HepG2 (cell line): ENCODE results near the gene SLC5A10. TPM values are rescaled to one million over a fixed set of nuclear protein-coding genes. Genes with fewer than 3 reads are reported as not detected.

Experiments
- ARID2 ChIP-seq: sonication (generic); formaldehyde crosslinking; IDR thresholded peaks from 2 replicates; pipeline ENCODE4 v1.8.1; 2022; ENCODE audit warnings: mild to moderate bottlenecking, missing genetic modification reagents, borderline replicate concordance
- BRD4 ChIP-seq: sonication (generic); formaldehyde crosslinking; IDR thresholded peaks from 2 replicates; pipeline ENCODE4 v1.4.0; 2020; ENCODE audit warnings: missing genetic modification reagents
- EHMT2 ChIP-seq: fragments of 200-600 bp; sonication (generic); IDR thresholded peaks from 2 replicates; pipeline ENCODE4 v1.7.0; 2017; ENCODE audit warnings: antibody characterized with exemption, low read depth, low read length, borderline replicate concordance
- HMG20B ChIP-seq: conservative IDR thresholded peaks from 2 replicates; pipeline ENCODE4 v1.6.1; 2016; ENCODE audit warnings: missing genetic modification reagents, missing compliant biosample characterization
- HNF4A ChIP-seq: sonication (generic); formaldehyde crosslinking; IDR thresholded peaks from 2 replicates; pipeline ENCODE4 v1.4.0; 2020; ENCODE audit warnings: missing genetic modification reagents
- JUN ChIP-seq: sonication (generic); formaldehyde crosslinking; IDR thresholded peaks from 2 replicates; pipeline ENCODE4 v1.4.0; 2020; ENCODE audit warnings: mild to moderate bottlenecking, missing genetic modification reagents
- MTF2 ChIP-seq: sonication (generic); formaldehyde crosslinking; IDR thresholded peaks from 2 replicates; pipeline ENCODE4 v1.5.0; 2020; ENCODE audit warnings: missing genetic modification reagents, borderline replicate concordance
- NFIC ChIP-seq: IDR thresholded peaks from 2 replicates; pipeline ENCODE4 v1.6.1; 2012; ENCODE audit warnings: mild to moderate bottlenecking, low read length, inconsistent platforms
- PITX1 ChIP-seq: sonication (generic); formaldehyde crosslinking; IDR thresholded peaks from 2 replicates; pipeline ENCODE4 v1.5.1; 2020; ENCODE audit warnings: mild to moderate bottlenecking, missing genetic modification reagents
- SIX4 ChIP-seq: sonication (generic); formaldehyde crosslinking; IDR thresholded peaks from 2 replicates; pipeline ENCODE4 v1.4.0; 2020; ENCODE audit warnings: missing genetic modification reagents
- TOE1 ChIP-seq: sonication (generic); formaldehyde crosslinking; IDR thresholded peaks from 2 replicates; pipeline ENCODE4 v1.4.0; 2020; ENCODE audit warnings: mild to moderate bottlenecking, missing genetic modification reagents
- TSC22D2 ChIP-seq: sonication (generic); formaldehyde crosslinking; IDR thresholded peaks from 2 replicates; pipeline ENCODE4 v1.5.1; 2020; ENCODE audit warnings: missing genetic modification reagents, mild to moderate bottlenecking, borderline replicate concordance
- WIZ ChIP-seq: sonication (generic); formaldehyde crosslinking; IDR thresholded peaks from 2 replicates; pipeline ENCODE4 v1.5.1; 2020; ENCODE audit warnings: mild to moderate bottlenecking, missing genetic modification reagents
- polyA plus RNA-seq, 8 experiments: library from polyadenylated mRNA; depleted of rRNA in 3 of 8; stranded (reverse) in 7 of 8; unstranded in 1 of 8; fragments of >200 nt; fragmentation: Illumina TruSeq in 4 of 8; extraction: Trizol in 4 of 8; gene quantifications; 2 replicates each; pipeline versions ENCODE4 v1.2.1 to v1.2.3, GENCODE V29; 2011 to 2016; ENCODE audit warnings: low read depth in 4 of 8, missing spikeins in 1 of 8, mixed read lengths in 1 of 8; ENCODE audit not compliant: insufficient read depth in 1 of 8
- total RNA-seq, 5 experiments: library from RNA; depleted of rRNA; stranded (reverse); fragments of >200 nt; fragmentation: Illumina TruSeq; extraction: Trizol; gene quantifications; 2 replicates each; pipeline ENCODE4 v1.2.3, GENCODE V29; 2016; ENCODE audit warnings: low read depth in 1 of 5
- TF ChIP-seq, protein P1 (sequence below): IDR thresholded peaks from 2 replicates; pipeline ENCODE4 v1.6.1; 2016; ENCODE audit warnings: low read depth, control low read depth
- TF ChIP-seq, protein P2 (sequence below), 2 experiments: sonication (generic) in 1 of 2; formaldehyde crosslinking in 1 of 2; IDR thresholded peaks; 2 replicates each; pipeline versions ENCODE4 v1.4.0 to v1.6.1; 2018 to 2020; ENCODE audit warnings: missing genetic modification reagents in 2 of 2, borderline replicate concordance in 1 of 2, low read depth in 1 of 2, mild to moderate bottlenecking in 1 of 2, missing biosample characterization in 1 of 2
- TF ChIP-seq, protein P3 (sequence below), 2 experiments: IDR thresholded peaks; 2 replicates each; pipeline ENCODE4 v1.6.1; 2011 to 2012; ENCODE audit warnings: low read length in 2 of 2, borderline replicate concordance in 1 of 2, low read depth in 1 of 2, mild to moderate bottlenecking in 1 of 2, moderate library complexity in 1 of 2

Gene SLC5A10
- total and polyA plus RNA-seq, 2 of the 13 experiments (the other 11 are each of a cell fraction or from before 2014, with no cell fraction given), result 0.05 TPM; not detected in 1

DNA sequence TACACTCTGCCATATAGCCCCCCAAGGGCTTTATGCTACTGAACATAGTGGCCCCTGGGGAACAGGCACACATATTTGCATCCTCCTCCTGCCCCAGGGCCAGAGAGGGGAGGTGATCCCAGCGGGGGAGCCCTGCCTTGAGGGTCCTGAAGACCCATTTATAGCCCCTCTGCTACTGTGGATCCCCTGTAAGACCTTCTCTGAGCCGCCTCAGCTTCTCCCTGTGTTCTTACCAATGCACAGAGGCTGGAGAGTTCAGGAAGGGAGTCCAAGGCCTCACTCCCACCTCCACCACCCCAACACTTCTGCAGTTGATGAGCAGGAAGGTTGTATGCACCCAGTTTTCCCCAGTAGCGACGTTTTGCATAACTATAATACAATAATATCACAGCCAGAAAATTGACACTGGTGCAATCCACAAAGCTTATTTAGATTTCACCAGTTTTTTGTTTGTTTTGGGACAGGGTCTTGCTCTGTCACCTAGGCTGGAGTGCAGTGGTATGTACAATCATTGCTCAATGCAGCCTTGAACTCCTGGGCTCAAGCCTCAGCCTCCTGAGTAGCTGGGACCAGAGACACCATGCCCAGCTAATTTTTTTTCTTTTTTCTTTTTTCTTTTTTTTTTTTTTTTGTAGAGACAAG, 53.9 kb downstream of the SLC5A10 start (continued):
- no peak for TF ChIP-seq BRD4 (CRISPR knock-in tag)
- no peak for TF ChIP-seq JUN
- TF ChIP-seq MTF2 (CRISPR knock-in tag), result no peak
- no peak for TF ChIP-seq PITX1 (CRISPR knock-in tag)
- TF ChIP-seq, protein P1, sequence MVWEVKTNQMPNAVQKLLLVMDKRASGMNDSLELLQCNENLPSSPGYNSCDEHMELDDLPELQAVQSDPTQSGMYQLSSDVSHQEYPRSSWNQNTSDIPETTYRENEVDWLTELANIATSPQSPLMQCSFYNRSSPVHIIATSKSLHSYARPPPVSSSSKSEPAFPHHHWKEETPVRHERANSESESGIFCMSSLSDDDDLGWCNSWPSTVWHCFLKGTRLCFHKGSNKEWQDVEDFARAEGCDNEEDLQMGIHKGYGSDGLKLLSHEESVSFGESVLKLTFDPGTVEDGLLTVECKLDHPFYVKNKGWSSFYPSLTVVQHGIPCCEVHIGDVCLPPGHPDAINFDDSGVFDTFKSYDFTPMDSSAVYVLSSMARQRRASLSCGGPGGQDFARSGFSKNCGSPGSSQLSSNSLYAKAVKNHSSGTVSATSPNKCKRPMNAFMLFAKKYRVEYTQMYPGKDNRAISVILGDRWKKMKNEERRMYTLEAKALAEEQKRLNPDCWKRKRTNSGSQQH (CRISPR knock-in tag), result no peak
- peak; percentile 92 for TF ChIP-seq HNF4A (CRISPR knock-in tag)
- TF ChIP-seq, protein P2, sequence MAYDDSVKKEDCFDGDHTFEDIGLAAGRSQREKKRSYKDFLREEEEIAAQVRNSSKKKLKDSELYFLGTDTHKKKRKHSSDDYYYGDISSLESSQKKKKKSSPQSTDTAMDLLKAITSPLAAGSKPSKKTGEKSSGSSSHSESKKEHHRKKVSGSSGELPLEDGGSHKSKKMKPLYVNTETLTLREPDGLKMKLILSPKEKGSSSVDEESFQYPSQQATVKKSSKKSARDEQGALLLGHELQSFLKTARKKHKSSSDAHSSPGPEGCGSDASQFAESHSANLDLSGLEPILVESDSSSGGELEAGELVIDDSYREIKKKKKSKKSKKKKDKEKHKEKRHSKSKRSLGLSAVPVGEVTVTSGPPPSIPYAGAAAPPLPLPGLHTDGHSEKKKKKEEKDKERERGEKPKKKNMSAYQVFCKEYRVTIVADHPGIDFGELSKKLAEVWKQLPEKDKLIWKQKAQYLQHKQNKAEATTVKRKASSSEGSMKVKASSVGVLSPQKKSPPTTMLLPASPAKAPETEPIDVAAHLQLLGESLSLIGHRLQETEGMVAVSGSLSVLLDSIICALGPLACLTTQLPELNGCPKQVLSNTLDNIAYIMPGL (CRISPR knock-in tag; IDR thresholded peaks at IDR 0.05; ENCODE audit: borderline replicate concordance in 1 of 2, low read depth in 1 of 2), result no peak
- TF ChIP-seq TOE1 (CRISPR knock-in tag), result 0 out of 2 replicates have a peak, but pooled peaks have one; percentile 56
- TF ChIP-seq TSC22D2, result 0 out of 2 replicates have a peak, but pooled peaks have one; percentile 30
- TF ChIP-seq ARID2 (CRISPR knock-in tag), result no peak
- TF ChIP-seq WIZ (CRISPR knock-in tag), result no peak
- peak; percentile 66; the same call in 1 of the 2 replicates for TF ChIP-seq HMG20B (CRISPR knock-in tag)
- TF ChIP-seq, protein P3, sequence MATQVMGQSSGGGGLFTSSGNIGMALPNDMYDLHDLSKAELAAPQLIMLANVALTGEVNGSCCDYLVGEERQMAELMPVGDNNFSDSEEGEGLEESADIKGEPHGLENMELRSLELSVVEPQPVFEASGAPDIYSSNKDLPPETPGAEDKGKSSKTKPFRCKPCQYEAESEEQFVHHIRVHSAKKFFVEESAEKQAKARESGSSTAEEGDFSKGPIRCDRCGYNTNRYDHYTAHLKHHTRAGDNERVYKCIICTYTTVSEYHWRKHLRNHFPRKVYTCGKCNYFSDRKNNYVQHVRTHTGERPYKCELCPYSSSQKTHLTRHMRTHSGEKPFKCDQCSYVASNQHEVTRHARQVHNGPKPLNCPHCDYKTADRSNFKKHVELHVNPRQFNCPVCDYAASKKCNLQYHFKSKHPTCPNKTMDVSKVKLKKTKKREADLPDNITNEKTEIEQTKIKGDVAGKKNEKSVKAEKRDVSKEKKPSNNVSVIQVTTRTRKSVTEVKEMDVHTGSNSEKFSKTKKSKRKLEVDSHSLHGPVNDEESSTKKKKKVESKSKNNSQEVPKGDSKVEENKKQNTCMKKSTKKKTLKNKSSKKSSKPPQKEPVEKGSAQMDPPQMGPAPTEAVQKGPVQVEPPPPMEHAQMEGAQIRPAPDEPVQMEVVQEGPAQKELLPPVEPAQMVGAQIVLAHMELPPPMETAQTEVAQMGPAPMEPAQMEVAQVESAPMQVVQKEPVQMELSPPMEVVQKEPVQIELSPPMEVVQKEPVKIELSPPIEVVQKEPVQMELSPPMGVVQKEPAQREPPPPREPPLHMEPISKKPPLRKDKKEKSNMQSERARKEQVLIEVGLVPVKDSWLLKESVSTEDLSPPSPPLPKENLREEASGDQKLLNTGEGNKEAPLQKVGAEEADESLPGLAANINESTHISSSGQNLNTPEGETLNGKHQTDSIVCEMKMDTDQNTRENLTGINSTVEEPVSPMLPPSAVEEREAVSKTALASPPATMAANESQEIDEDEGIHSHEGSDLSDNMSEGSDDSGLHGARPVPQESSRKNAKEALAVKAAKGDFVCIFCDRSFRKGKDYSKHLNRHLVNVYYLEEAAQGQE (IDR thresholded peaks at IDR 0.05; ENCODE audit: borderline replicate concordance in 1 of 2, low read depth in 1 of 2, low read length in 2 of 2), result 0 out of 4 replicates have a peak, but pooled peaks of 1 of the 2 experiments have one; percentile 15
- no peak for TF ChIP-seq EHMT2
- TF ChIP-seq SIX4 (CRISPR knock-in tag), result peak; percentile 69; the same call in 1 of the 2 replicates
- TF ChIP-seq NFIC, result 0 out of 2 replicates have a peak, but pooled peaks have one; percentile 67
